ENCODE measurements around the gene TMEM208.

DNA sequence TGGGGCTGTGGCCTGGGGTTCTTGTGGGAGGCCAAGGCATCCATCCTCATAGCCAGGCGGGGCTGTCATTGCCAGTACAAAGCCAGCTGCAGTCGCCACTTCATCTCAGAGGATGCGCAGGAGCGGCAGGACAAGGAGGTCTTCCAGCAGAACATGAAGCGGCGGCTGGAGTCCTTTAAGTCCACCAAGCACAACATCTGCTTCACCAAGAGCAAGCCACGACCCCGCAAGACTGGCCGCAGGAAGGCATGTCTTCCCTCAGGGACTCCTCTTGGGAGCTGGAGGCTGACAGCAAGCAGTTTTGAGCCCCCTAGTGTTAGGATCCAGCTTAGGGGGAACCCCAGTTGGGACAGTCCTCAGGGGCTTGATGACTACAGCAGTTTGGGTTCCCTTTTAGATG, 37.3 kb downstream of the TMEM208 start:
- TF ChIP-seq, protein P1, sequence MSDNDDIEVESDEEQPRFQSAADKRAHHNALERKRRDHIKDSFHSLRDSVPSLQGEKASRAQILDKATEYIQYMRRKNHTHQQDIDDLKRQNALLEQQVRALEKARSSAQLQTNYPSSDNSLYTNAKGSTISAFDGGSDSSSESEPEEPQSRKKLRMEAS (IDR thresholded peaks at IDR 0.05), result no peak
- TF ChIP-seq CTCF (IDR thresholded peaks at IDR 0.05; ENCODE audit: low read depth, low read length, missing input control) (no peak), YY1 (IDR thresholded peaks at IDR 0.05) (no peak)
- TF ChIP-seq, protein P2, sequence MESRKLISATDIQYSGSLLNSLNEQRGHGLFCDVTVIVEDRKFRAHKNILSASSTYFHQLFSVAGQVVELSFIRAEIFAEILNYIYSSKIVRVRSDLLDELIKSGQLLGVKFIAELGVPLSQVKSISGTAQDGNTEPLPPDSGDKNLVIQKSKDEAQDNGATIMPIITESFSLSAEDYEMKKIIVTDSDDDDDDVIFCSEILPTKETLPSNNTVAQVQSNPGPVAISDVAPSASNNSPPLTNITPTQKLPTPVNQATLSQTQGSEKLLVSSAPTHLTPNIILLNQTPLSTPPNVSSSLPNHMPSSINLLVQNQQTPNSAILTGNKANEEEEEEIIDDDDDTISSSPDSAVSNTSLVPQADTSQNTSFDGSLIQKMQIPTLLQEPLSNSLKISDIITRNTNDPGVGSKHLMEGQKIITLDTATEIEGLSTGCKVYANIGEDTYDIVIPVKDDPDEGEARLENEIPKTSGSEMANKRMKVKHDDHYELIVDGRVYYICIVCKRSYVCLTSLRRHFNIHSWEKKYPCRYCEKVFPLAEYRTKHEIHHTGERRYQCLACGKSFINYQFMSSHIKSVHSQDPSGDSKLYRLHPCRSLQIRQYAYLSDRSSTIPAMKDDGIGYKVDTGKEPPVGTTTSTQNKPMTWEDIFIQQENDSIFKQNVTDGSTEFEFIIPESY (IDR thresholded peaks at IDR 0.05), result no peak
